K562 (cell line): ENCODE measurements around the gene ACBD6. TPM values are rescaled to one million over a fixed set of nuclear protein-coding genes. Genes with fewer than 3 reads are reported as not detected.

Source experiments
- ARHGAP35 ChIP-seq: fragments of 450-650 bp; IDR thresholded peaks from 2 replicates; pipeline ENCODE4 v1.6.1; 2018; ENCODE audit not compliant: partially characterized antibody
- ATF7 ChIP-seq: fragments of 450-650 bp; IDR thresholded peaks from 2 replicates; pipeline ENCODE4 v1.7.1; 2014; ENCODE audit warnings: mild to moderate bottlenecking, moderate library complexity
- BHLHE40 ChIP-seq: IDR thresholded peaks from 2 replicates; pipeline ENCODE4 v1.6.1; 2011; ENCODE audit warnings: low read length, improper control_type of control experiment
- CAMTA2 ChIP-seq: fragments of 250-450 bp; sonication (Bioruptor Pico); conservative IDR thresholded peaks from 2 replicates; pipeline ENCODE4 v1.5.1; 2022
- ELF2 ChIP-seq: fragments of 250-450 bp; sonication (Bioruptor Pico); IDR thresholded peaks from 2 replicates; pipeline ENCODE4 v1.5.0; 2021; ENCODE audit warnings: mild to moderate bottlenecking
- HMBOX1 ChIP-seq: sonication (generic); IDR thresholded peaks from 2 replicates; pipeline ENCODE4 v1.6.1; 2016
- LEF1 ChIP-seq: fragments of 450-650 bp; IDR thresholded peaks from 2 replicates; pipeline ENCODE4 v1.6.1; 2016; ENCODE audit warnings: mild to moderate bottlenecking
- PRPF4 ChIP-seq: fragments of 200-400 bp; formaldehyde crosslinking; IDR thresholded peaks from one replicate; pipeline ENCODE4 v1.6.1; 2017; ENCODE audit warnings: low read length, low read depth, mild to moderate bottlenecking; ENCODE audit not compliant: insufficient read depth, poor library complexity, severe bottlenecking
- SIN3A ChIP-seq, 2 experiments: fragments of 150-350 bp in 1 of 2; IDR thresholded peaks; 2 replicates each; pipeline ENCODE4 v1.6.1; 2011 to 2016; ENCODE audit warnings: borderline replicate concordance in 2 of 2, low read depth in 2 of 2, low read length in 2 of 2, mild to moderate bottlenecking in 2 of 2, moderate library complexity in 2 of 2; ENCODE audit not compliant: control insufficient read depth in 1 of 2
- SNRNP70 ChIP-seq: fragments of 200-400 bp; formaldehyde crosslinking; optimal IDR thresholded peaks from 2 replicates; pipeline ENCODE3; 2017; ENCODE audit warnings: low read depth, low read length
- STAT5B ChIP-seq: fragments of 250-450 bp; sonication (Bioruptor Pico); IDR thresholded peaks from 2 replicates; pipeline ENCODE4 v1.8.0; 2021; ENCODE audit warnings: mild to moderate bottlenecking, inconsistent platforms
- TAL1 ChIP-seq: fragments of 450-650 bp; IDR thresholded peaks from 2 replicates; pipeline ENCODE4 v1.6.1; 2016; ENCODE audit warnings: mild to moderate bottlenecking
- TCF7L2 ChIP-seq: fragments of 150-350 bp; IDR thresholded peaks from 2 replicates; pipeline ENCODE4 v1.6.1; 2016; ENCODE audit warnings: low read depth, mild to moderate bottlenecking, low read length, moderate library complexity
- THRAP3 ChIP-seq: fragments of 450-650 bp; IDR thresholded peaks from 2 replicates; pipeline ENCODE4 v1.6.1; 2016; ENCODE audit warnings: mild to moderate bottlenecking, inconsistent platforms, borderline replicate concordance
- ZNF12 ChIP-seq: sonication (generic); formaldehyde crosslinking; IDR thresholded peaks from 2 replicates; pipeline ENCODE4 v1.4.0; 2020; ENCODE audit warnings: mild to moderate bottlenecking, missing genetic modification reagents
- ZNF696 ChIP-seq: fragments of 250-450 bp; sonication (Bioruptor Pico); conservative IDR thresholded peaks from 2 replicates; pipeline ENCODE4 v1.4.0; 2020; ENCODE audit warnings: mild to moderate bottlenecking, moderate library complexity
- ZSCAN32 ChIP-seq: fragments of 450-650 bp; formaldehyde crosslinking; IDR thresholded peaks from 2 replicates; pipeline ENCODE4 v1.4.0; 2020; ENCODE audit warnings: mild to moderate bottlenecking, moderate library complexity
- polyA plus RNA-seq, 8 experiments: library from polyadenylated mRNA; depleted of rRNA in 4 of 8; stranded (reverse) in 5 of 8; unstranded in 3 of 8; fragments of >200 nt; fragmentation: Nextera tagmentation in 2 of 8; fragmentation: Illumina TruSeq in 1 of 8; extraction: Ambion mirVana in 2 of 8; extraction: Trizol in 1 of 8; gene quantifications; 2 replicates each; pipeline versions ENCODE4 v1.2.1 to v1.2.3, GENCODE V29; 2011 to 2014; ENCODE audit warnings: inconsistent platforms in 1 of 8, missing spikeins in 1 of 8
- total RNA-seq, 7 experiments: library from RNA; depleted of rRNA in 6 of 7; stranded (reverse); fragments of >200 nt in 6 of 7; fragmentation: Illumina TruSeq in 2 of 7; extraction: Trizol in 2 of 7; gene quantifications; 2 replicates each; pipeline versions ENCODE4 v1.2.1 to v1.2.3, GENCODE V29; 2011 to 2021; ENCODE audit warnings: low replicate concordance in 1 of 7
- TF ChIP-seq, protein P1 (sequence below), 2 experiments: fragments of 450-650 bp in 1 of 2; sonication (generic) in 1 of 2; formaldehyde crosslinking in 1 of 2; IDR thresholded peaks in 1 of 2; conservative IDR thresholded peaks in 1 of 2; 2 replicates each; pipeline versions ENCODE4 v1.6.1 to v1.8.1; 2016 to 2023; ENCODE audit warnings: mild to moderate bottlenecking in 2 of 2, moderate library complexity in 2 of 2, inconsistent platforms in 1 of 2, missing genetic modification reagents in 1 of 2
- TF ChIP-seq, protein P2 (sequence below): fragments of 250-450 bp; sonication (Bioruptor Pico); IDR thresholded peaks from 2 replicates; pipeline ENCODE4 v1.4.0; 2020; ENCODE audit warnings: mild to moderate bottlenecking
- TF ChIP-seq, protein P3 (sequence below): fragments of 200-800 bp; sonication (Bioruptor generic); IDR thresholded peaks from 2 replicates; pipeline ENCODE4 v1.6.1; 2017; ENCODE audit warnings: missing genetic modification characterization, missing compliant biosample characterization
- TF ChIP-seq, protein P4 (sequence below): sonication (generic); formaldehyde crosslinking; IDR thresholded peaks from 2 replicates; pipeline ENCODE4 v1.8.1; 2022; ENCODE audit warnings: missing genetic modification reagents

The ACBD6 gene
- total and polyA plus RNA-seq, 9 of the 15 experiments (the other 6 are each of a cell fraction or from before 2014, with no cell fraction given): 16.9 to 107 (median 77.7) TPM

DNA sequence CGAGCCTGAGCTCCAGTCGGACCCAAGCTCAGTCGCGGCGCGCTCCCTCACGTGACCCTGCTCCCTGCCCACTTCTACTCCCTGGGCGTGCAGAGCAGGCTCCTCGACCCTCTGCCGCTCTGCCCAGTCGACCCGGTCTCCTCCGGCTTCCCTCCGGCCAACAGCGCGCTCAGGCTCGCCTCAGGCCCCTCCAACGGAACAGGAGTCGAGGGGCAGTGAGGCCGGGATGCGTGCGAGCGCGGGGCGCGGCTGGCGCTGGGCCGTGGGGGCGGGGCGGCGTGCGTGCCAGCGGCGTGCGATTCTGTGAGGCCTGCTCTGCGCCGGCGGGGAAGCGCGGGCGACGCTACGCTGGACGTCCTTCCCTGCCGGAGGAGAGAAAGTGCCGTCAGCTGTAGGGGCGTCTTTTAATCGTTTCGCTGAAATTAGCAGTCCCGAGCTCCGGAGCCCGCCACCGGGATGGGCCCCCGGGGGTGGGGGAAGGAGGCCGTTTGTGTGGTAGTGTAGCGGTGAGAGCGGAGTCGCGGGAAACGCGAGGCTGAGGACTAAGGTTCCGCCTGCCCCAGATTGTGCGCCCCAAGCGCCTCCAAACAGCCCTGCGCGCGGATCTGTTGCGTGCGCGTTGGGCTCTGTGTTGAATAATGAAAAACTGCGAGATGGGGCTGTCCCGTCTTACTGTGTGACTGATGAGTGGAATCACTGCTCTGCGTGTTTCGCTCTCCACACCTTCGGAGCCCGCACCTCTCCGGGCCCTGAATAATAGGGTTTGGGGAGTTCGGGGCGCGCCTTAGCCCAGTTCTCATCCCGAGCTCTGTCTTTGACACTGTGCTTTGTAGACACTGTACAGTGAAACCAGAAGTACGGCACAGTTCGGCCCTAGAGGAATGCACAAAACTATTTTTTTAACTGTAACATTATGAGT lies at the start of gene ACBD6 (continued):
- TF ChIP-seq PRPF4 (peak; percentile 86), STAT5B (no peak), ARHGAP35 (no peak), THRAP3 (0 out of 2 replicates have a peak, but pooled peaks have one; percentile 58), ZNF696 (CRISPR knock-in tag) (no peak), TCF7L2 (peak; percentile 21; the same call in 1 of the 2 replicates), ZNF12 (CRISPR knock-in tag) (peak; percentile 89), HMBOX1 (no peak), LEF1 (peak; percentile 66), ELF2 (CRISPR knock-in tag) (no peak), BHLHE40 (peak; percentile 94), CAMTA2 (CRISPR knock-in tag) (no peak), SIN3A (IDR thresholded peaks at IDR 0.05; ENCODE audit: borderline replicate concordance in 2 of 2, control insufficient read depth in 1 of 2, low read depth in 2 of 2, low read length in 2 of 2) (peak; percentile 74 to 86; a peak in 2 of 4 replicates), TAL1 (0 out of 2 replicates have a peak, but pooled peaks have one; percentile 5), ZSCAN32 (CRISPR knock-in tag) (no peak), SNRNP70 (no peak), ATF7 (peak; percentile 87; the same call in 1 of the 2 replicates)
- TF ChIP-seq, protein P1, sequence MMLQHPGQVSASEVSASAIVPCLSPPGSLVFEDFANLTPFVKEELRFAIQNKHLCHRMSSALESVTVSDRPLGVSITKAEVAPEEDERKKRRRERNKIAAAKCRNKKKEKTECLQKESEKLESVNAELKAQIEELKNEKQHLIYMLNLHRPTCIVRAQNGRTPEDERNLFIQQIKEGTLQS (IDR thresholded peaks at IDR 0.05): peak; percentile 8; the same call in 1 of the 2 replicates
- TF ChIP-seq, protein P1 (CRISPR knock-in tag; conservative IDR thresholded peaks at IDR 0.05): peak; percentile 81
- TF ChIP-seq, protein P2, sequence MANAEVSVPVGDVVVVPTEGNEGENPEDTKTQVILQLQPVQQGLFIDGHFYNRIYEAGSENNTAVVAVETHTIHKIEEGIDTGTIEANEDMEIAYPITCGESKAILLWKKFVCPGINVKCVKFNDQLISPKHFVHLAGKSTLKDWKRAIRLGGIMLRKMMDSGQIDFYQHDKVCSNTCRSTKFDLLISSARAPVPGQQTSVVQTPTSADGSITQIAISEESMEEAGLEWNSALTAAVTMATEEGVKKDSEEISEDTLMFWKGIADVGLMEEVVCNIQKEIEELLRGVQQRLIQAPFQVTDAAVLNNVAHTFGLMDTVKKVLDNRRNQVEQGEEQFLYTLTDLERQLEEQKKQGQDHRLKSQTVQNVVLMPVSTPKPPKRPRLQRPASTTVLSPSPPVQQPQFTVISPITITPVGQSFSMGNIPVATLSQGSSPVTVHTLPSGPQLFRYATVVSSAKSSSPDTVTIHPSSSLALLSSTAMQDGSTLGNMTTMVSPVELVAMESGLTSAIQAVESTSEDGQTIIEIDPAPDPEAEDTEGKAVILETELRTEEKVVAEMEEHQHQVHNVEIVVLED (CRISPR knock-in tag): peak; percentile 96
- TF ChIP-seq, protein P3, sequence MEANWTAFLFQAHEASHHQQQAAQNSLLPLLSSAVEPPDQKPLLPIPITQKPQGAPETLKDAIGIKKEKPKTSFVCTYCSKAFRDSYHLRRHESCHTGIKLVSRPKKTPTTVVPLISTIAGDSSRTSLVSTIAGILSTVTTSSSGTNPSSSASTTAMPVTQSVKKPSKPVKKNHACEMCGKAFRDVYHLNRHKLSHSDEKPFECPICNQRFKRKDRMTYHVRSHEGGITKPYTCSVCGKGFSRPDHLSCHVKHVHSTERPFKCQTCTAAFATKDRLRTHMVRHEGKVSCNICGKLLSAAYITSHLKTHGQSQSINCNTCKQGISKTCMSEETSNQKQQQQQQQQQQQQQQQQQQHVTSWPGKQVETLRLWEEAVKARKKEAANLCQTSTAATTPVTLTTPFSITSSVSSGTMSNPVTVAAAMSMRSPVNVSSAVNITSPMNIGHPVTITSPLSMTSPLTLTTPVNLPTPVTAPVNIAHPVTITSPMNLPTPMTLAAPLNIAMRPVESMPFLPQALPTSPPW (CRISPR knock-in tag): peak; percentile 91
- TF ChIP-seq, protein P4, sequence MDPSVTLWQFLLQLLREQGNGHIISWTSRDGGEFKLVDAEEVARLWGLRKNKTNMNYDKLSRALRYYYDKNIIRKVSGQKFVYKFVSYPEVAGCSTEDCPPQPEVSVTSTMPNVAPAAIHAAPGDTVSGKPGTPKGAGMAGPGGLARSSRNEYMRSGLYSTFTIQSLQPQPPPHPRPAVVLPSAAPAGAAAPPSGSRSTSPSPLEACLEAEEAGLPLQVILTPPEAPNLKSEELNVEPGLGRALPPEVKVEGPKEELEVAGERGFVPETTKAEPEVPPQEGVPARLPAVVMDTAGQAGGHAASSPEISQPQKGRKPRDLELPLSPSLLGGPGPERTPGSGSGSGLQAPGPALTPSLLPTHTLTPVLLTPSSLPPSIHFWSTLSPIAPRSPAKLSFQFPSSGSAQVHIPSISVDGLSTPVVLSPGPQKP: no peak
